ENCODE results near the gene UACA. TPM values are rescaled to one million over a fixed set of nuclear protein-coding genes. Genes with fewer than 3 reads are reported as not detected.

UACA gene
- total and polyA plus RNA-seq, 3 donors from 2014 or later = 10.2 to 65.1 (median 56.9) TPM

GRCh38 chr15:70792171-70792573 lies 28.8 kb upstream of the UACA start:
- Histone ChIP-seq H3K9me3 (no peaks in the 10 kb centered on the region), H3K27me3 (no peaks in the 10 kb centered on the region), H3K27ac (no peak overlapping the region), H3K4me3 (no peak overlapping the region), H3K4me1 (no peaks in the 10 kb centered on the region), H3K36me3 (ENCODE audit: low read depth, missing control alignments) (no peaks in the 10 kb centered on the region)
- TF ChIP-seq POLR2A (IDR thresholded peaks at IDR 0.05) (no peak), CTCF (IDR thresholded peaks at IDR 0.05) (no peak)
- no peak for DNase-seq
- intact Hi-C loops (cut with DNase I; ENCODE audit: low total_unique reads) = no loop called here
- WGBS, 2 donors = 70 to 79% methylated on average over 2 of the region's 2 CpGs

GRCh38 chr15:70791259-70791658 lies 27.9 kb upstream of the UACA start:
- no peaks in the 10 kb centered on the region for H3K9me3 ChIP-seq
- intact Hi-C loops (cut with DNase I; ENCODE audit: low total_unique reads) = no loop called here
- WGBS, 2 donors = 83 to 91% methylated on average over 5 of the region's 5 CpGs
- no peaks in the 10 kb centered on the region for H3K27me3 ChIP-seq
- no peak for DNase-seq
- H3K4me3 ChIP-seq = no peak overlapping the region
- H3K27ac ChIP-seq = no peak overlapping the region
- no peaks in the 10 kb centered on the region for H3K36me3 ChIP-seq (ENCODE audit: low read depth, missing control alignments)
- TF ChIP-seq CTCF (IDR thresholded peaks at IDR 0.05) = no peak
- no peak for TF ChIP-seq POLR2A (IDR thresholded peaks at IDR 0.05)
- no peaks in the 10 kb centered on the region for H3K4me1 ChIP-seq

GRCh38 chr15:70789213-70789612 lies 25.9 kb upstream of the UACA start:
- intact Hi-C loops (cut with DNase I; ENCODE audit: low total_unique reads) = no loop called here
- H3K27ac ChIP-seq = no peak overlapping the region
- no peak overlapping the region for H3K4me3 ChIP-seq
- WGBS, 2 donors = 54 to 82% methylated on average over 4 of the region's 4 CpGs
- no peaks in the 10 kb centered on the region for H3K27me3 ChIP-seq
- H3K36me3 ChIP-seq (ENCODE audit: low read depth, missing control alignments) = no peaks in the 10 kb centered on the region
- no peak for TF ChIP-seq POLR2A (IDR thresholded peaks at IDR 0.05)
- no peak for TF ChIP-seq CTCF (IDR thresholded peaks at IDR 0.05)
- H3K9me3 ChIP-seq = no peaks in the 10 kb centered on the region
- no peaks in the 10 kb centered on the region for H3K4me1 ChIP-seq
- DNase-seq = no peak

GRCh38 chr15:70788114-70789049 lies 25.0 kb upstream of the UACA start:
- Histone ChIP-seq H3K9me3 (no peaks in the 10 kb centered on the region), H3K4me1 (no peaks in the 10 kb centered on the region), H3K27me3 (no peaks in the 10 kb centered on the region), H3K4me3 (no peak overlapping the region), H3K36me3 (ENCODE audit: low read depth, missing control alignments) (no peaks in the 10 kb centered on the region), H3K27ac (no peak overlapping the region)
- whole genome bisulfite sequencing, 2 donors = 80 to 82% methylated on average over 6 of the region's 6 CpGs
- TF ChIP-seq POLR2A (IDR thresholded peaks at IDR 0.05) = no peak
- TF ChIP-seq CTCF (IDR thresholded peaks at IDR 0.05) = no peak
- intact Hi-C loops (cut with DNase I; ENCODE audit: low total_unique reads) = no loop called here
- no peak for DNase-seq

- 92% methylated on average over 4 of the region's 4 CpGs for WGBS, 2 donors
- no peak overlapping the region for H3K27ac ChIP-seq
- H3K27me3 ChIP-seq = no peaks in the 10 kb centered on the region
- no peaks in the 10 kb centered on the region for H3K4me1 ChIP-seq
- DNase-seq = no peak
- no peak for TF ChIP-seq CTCF (IDR thresholded peaks at IDR 0.05)
- no peak for TF ChIP-seq POLR2A (IDR thresholded peaks at IDR 0.05)
- H3K36me3 ChIP-seq (ENCODE audit: low read depth, missing control alignments) = no peaks in the 10 kb centered on the region
- no peaks in the 10 kb centered on the region for H3K9me3 ChIP-seq
- H3K4me3 ChIP-seq = no peak overlapping the region
- intact Hi-C loops (cut with DNase I; ENCODE audit: low total_unique reads) = no loop called here
These were observed 23.6 kb upstream of the UACA start for GRCh38 chr15:70786996-70787395.
